ENCODE measurements around the gene CDH12.
"Not testable (repeated sequence)": the region's sequence is repeated elsewhere in the genome, so short reads cannot be mapped to it uniquely, and the experiment has no call there.

The CDH12 gene

GRCh38 chr5:22109315-22109714 lies 743.8 kb downstream of the CDH12 start:
- peak; percentile 60 for DNase-seq

- DNase-seq: peak; percentile 53
Measured at GRCh38 chr5:22108545-22108944, 744.6 kb downstream of the CDH12 start.

- no peak for DNase-seq
Measured at GRCh38 chr5:22102823-22103359, 750.3 kb downstream of the CDH12 start.

GRCh38 chr5:22088517-22088916 lies 764.6 kb downstream of the CDH12 start:
- peak; percentile 89 for DNase-seq

GRCh38 chr5:22079566-22079965 lies 773.6 kb downstream of the CDH12 start:
- peak; percentile 74 for DNase-seq

GRCh38 chr5:22079002-22079401 lies 774.1 kb downstream of the CDH12 start:
- no peak for DNase-seq

DNA sequence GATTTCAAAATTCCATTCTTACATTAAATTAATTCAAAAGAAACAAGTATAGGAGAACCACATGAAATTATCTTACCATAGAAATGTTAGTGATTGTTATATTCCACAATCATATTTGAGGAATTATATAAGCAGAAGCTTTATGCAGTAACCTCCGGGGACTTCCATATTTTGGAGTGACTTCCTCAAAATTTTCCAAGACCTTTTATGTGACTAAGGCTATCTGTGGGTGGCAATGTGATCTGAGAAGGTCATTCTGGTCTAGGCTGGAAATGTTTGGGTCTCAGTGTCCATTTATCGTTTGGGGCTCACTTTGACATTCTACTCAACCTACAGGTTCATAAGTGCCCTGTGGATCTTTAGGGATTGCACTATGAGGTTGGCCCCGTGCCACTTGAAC lies 776.6 kb downstream of the CDH12 start:
- no peak for DNase-seq

- DNase-seq: peak; percentile 98
Measured at GRCh38 chr5:22070186-22070728, 782.9 kb downstream of the CDH12 start.

GRCh38 chr5:22063717-22064116 lies 789.4 kb downstream of the CDH12 start:
- no peak for DNase-seq

- no peak for DNase-seq
Measured at GRCh38 chr5:22058620-22059019, 794.5 kb downstream of the CDH12 start.

- DNase-seq: no peak
Measured at GRCh38 chr5:22057012-22057411, 796.1 kb downstream of the CDH12 start.

DNA sequence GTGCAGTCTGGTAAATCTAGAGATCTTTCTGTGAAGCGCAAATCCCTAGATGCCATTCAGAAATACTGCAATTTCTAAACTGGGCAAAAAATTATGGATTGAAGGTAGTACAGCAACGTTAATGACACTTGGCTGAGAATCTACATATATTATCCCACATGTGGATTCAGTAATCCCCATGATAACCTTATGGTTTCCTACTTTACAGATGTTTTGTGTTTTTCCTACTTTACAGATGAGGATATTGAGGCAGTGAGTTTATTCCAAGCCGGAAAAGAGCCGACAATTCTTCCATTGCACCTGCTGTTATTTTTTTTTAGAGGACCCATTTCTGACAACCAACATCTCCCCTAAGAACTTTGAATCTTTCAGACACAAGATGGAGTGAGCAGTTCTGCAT lies 796.5 kb downstream of the CDH12 start:
- no peak for DNase-seq

DNA sequence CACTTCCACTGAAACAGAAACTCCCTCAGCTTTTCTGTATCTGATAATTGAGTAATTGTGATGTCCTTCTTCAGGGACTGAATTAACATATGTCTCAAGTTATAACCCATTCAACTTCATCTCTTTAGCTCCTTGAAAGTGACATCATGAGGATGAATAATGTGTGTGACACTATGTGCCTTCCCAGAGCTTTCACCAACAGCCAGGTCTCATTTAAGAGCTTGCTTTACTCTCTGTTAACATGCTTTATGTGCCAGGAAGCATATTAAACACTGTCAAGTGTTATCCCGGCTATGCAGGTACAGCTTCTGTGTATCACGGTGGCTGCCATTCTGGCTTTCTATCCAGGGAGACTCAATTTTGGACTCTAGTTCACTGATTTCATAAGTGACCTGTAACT lies 799.9 kb downstream of the CDH12 start:
- peak; percentile 98 for DNase-seq

- DNase-seq: no peak
Measured at GRCh38 chr5:22051881-22052280, 801.3 kb downstream of the CDH12 start.

- peak; percentile 51 for DNase-seq
Measured at GRCh38 chr5:22050931-22051330, 802.2 kb downstream of the CDH12 start.

GRCh38 chr5:22044229-22044628 lies 808.9 kb downstream of the CDH12 start:
- peak; percentile 46 for DNase-seq

DNA sequence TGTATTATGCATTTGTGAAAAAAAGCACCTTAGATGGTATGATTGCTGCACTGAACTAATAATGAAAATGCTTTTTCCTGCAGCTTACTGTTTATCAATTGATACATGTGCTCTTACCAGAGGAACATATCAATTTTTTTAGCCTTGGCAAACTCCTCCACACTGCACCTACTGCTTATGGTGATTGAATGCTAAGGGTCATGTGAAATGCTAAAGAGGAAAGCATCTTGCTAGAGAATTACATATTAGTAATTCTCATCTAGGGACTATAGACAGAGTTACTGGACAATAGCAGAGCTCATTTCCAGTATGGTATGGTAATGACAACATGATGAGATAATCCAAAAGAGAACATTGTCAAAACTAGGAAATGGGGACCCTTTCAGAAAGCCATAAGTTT lies 817.1 kb downstream of the CDH12 start:
- DNase-seq: no peak

DNA sequence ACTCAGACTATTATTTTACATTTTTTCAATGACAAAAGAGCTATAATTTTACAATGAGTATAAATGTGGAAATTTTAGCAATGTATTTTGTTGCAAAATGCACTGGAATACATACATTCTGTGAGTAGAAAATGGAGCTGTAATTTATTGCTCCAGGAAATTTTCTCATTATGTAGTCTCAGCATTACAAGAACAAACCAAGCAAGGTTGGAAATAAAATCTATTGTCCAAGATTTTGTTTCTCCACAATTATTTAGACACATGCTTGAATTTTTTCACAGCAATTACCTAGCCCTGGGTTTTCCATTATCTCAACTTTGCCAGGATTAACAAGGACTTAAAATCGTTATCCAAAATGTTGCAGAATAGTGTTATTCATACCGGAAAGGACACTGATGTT lies 820.1 kb downstream of the CDH12 start:
- DNase-seq: no peak

GRCh38 chr5:22023784-22024183 lies 829.4 kb downstream of the CDH12 start:
- DNase-seq: no peak

- peak; percentile 79 for DNase-seq
Measured at GRCh38 chr5:22012893-22013292, 840.3 kb downstream of the CDH12 start.

DNA sequence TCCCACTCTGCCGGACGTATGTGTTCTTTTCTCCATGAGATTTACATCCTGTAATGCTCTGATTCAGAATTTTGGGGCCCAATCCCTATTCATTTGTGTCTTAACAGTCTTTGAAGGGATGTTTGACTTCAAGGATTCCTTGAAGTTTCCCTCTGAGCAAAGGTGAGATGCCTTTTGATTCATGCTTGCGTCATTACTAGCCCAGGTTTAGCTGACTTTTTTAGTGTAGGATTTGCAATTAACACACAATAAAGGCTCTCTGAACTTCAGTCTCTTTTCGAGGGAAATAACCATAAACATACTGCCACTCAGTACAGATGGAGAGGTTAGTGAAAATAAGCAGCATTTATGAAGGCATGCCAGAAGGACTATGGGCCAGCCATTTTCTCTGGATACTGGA lies 842.3 kb downstream of the CDH12 start:
- DNase-seq: not testable (repeated sequence)

- not testable (repeated sequence) for DNase-seq
Measured at GRCh38 chr5:22001097-22001496, 852.0 kb downstream of the CDH12 start.

- not testable (repeated sequence) for DNase-seq
Measured at GRCh38 chr5:21985799-21986198, 867.3 kb downstream of the CDH12 start.

- not testable (repeated sequence) for DNase-seq
Measured at GRCh38 chr5:21951571-21951970, 901.6 kb downstream of the CDH12 start.

DNA sequence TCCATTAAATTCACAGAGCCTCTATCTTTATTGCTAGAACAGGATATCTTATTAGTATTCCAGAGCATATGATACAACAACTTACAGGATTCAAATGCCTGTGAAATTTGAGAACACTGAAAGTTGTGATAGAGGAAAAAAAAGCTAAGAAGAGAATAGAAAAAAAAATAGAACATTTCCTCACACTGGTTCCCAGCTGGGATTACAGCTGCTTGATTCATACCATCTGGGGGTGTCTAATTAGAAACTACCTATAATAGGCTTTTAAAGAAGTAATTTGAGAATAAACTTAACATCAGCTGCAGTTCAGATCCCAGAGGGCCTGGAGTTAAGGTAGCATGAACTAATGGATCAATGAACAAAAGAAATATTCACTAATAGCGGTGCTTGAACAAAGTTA lies 922.0 kb downstream of the CDH12 start:
- DNase-seq: peak; percentile 96
